Hepatocyte (in vitro differentiated cells): ENCODE measurements around the gene TMEM131.

Experiments
- EZH2 ChIP-seq: fragments of 200-600 bp; sonication (generic); IDR thresholded peaks from 2 replicates; pipeline ENCODE4 v1.6.1; 2016; ENCODE audit warnings: antibody characterized with exemption, mild to moderate bottlenecking, borderline replicate concordance
- EZH2phosphoT487 ChIP-seq: fragments of 200-600 bp; sonication (generic); IDR thresholded peaks from one replicate; pipeline ENCODE4 v1.6.1; 2018; ENCODE audit warnings: antibody characterized with exemption, mild to moderate bottlenecking, low read depth, moderate library complexity; ENCODE audit not compliant: unreplicated experiment, severe bottlenecking
- TF ChIP-seq, protein P1 (sequence below): fragments of 200-600 bp; sonication (generic); IDR thresholded peaks from 2 replicates; pipeline ENCODE4 v1.5.1; 2016; ENCODE audit warnings: antibody characterized with exemption, mild to moderate bottlenecking; ENCODE audit not compliant: poor library complexity

DNA sequence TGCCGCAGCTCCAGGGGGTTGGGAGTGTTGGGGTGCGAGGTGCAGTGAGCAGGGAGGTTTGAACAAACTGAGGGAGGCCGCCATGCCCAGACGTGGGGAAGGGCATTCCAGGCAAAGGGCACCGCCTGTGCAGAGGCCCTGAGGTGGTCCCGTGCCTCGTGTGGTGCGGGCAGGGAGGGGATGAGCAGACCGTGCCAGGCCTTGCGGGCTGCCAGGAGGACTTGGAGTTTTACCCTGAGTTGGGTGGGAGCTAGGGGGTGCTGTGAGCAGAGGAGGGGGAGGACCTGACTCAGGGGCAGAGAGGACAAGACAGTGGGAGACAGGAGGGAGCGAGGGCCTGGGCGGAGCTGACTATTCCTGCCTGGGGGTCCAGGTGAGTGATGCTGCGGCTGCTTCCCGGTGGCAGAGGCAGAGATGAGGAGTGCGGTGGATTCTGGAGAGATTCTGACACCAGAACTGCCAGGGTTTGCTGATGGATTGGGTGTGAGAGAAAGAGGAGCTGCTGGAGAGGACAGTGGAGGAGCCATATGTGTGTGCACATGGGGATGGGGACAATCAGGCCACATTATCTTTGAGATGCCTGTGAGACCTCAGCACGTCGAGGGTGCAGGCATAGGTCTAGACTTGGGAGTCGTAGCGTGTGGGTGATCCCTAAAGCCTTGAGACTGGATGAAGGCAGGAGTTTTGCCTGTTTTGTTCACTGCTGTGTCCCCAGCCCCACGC lies 259.0 kb downstream of the TMEM131 start:
- TF ChIP-seq EZH2 (no peak), EZH2phosphoT487 (no peak)
- TF ChIP-seq, protein P1, sequence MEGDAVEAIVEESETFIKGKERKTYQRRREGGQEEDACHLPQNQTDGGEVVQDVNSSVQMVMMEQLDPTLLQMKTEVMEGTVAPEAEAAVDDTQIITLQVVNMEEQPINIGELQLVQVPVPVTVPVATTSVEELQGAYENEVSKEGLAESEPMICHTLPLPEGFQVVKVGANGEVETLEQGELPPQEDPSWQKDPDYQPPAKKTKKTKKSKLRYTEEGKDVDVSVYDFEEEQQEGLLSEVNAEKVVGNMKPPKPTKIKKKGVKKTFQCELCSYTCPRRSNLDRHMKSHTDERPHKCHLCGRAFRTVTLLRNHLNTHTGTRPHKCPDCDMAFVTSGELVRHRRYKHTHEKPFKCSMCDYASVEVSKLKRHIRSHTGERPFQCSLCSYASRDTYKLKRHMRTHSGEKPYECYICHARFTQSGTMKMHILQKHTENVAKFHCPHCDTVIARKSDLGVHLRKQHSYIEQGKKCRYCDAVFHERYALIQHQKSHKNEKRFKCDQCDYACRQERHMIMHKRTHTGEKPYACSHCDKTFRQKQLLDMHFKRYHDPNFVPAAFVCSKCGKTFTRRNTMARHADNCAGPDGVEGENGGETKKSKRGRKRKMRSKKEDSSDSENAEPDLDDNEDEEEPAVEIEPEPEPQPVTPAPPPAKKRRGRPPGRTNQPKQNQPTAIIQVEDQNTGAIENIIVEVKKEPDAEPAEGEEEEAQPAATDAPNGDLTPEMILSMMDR: no peak
